HepG2 (cell line): ENCODE data around the gene MIA3.

Source experiments
- RBM22 ChIP-seq: fragments of 200-400 bp; formaldehyde crosslinking; optimal IDR thresholded peaks from 2 replicates; pipeline ENCODE3; 2017; ENCODE audit warnings: mild to moderate bottlenecking, low read length, moderate library complexity
- ZNF850 ChIP-seq: sonication (generic); formaldehyde crosslinking; conservative IDR thresholded peaks from 2 replicates; pipeline ENCODE4 v1.9.0; 2021; ENCODE audit warnings: mild to moderate bottlenecking, missing genetic modification reagents
- TF ChIP-seq, protein P1 (sequence below): sonication (generic); formaldehyde crosslinking; IDR thresholded peaks from 2 replicates; pipeline ENCODE4 v1.5.1; 2020; ENCODE audit warnings: missing genetic modification reagents, mild to moderate bottlenecking, borderline replicate concordance
- TF ChIP-seq, protein P2 (sequence below): IDR thresholded peaks from 2 replicates; pipeline ENCODE4 v1.6.1; 2012; ENCODE audit warnings: low read depth, low read length, improper control_type of control experiment

GRCh38 chr1:222594789-222595188, 23.1 kb upstream of the MIA3 start:
- TF ChIP-seq, protein P1, sequence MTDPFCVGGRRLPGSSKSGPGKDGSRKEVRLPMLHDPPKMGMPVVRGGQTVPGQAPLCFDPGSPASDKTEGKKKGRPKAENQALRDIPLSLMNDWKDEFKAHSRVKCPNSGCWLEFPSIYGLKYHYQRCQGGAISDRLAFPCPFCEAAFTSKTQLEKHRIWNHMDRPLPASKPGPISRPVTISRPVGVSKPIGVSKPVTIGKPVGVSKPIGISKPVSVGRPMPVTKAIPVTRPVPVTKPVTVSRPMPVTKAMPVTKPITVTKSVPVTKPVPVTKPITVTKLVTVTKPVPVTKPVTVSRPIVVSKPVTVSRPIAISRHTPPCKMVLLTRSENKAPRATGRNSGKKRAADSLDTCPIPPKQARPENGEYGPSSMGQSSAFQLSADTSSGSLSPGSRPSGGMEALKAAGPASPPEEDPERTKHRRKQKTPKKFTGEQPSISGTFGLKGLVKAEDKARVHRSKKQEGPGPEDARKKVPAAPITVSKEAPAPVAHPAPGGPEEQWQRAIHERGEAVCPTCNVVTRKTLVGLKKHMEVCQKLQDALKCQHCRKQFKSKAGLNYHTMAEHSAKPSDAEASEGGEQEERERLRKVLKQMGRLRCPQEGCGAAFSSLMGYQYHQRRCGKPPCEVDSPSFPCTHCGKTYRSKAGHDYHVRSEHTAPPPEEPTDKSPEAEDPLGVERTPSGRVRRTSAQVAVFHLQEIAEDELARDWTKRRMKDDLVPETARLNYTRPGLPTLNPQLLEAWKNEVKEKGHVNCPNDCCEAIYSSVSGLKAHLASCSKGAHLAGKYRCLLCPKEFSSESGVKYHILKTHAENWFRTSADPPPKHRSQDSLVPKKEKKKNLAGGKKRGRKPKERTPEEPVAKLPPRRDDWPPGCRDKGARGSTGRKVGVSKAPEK (CRISPR knock-in tag): no peak
- TF ChIP-seq RBM22 (no peak), ZNF850 (CRISPR knock-in tag) (no peak)
- TF ChIP-seq, protein P2, sequence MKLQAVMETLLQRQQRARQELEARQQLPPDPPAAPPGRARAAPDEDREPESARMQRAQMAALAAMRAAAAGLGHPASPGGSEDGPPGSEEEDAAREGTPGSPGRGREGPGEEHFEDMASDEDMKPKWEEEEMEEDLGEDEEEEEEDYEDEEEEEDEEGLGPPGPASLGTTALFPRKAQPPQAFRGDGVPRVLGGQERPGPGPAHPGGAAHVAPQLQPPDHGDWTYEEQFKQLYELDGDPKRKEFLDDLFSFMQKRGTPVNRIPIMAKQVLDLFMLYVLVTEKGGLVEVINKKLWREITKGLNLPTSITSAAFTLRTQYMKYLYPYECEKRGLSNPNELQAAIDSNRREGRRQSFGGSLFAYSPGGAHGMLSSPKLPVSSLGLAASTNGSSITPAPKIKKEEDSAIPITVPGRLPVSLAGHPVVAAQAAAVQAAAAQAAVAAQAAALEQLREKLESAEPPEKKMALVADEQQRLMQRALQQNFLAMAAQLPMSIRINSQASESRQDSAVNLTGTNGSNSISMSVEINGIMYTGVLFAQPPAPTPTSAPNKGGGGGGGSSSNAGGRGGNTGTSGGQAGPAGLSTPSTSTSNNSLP: no peak
